ENCODE results near the gene BCKDK.
"Not testable (repeated sequence)": the region's sequence is repeated elsewhere in the genome, so short reads cannot be mapped to it uniquely, and the experiment has no call there.

The BCKDK gene

DNA sequence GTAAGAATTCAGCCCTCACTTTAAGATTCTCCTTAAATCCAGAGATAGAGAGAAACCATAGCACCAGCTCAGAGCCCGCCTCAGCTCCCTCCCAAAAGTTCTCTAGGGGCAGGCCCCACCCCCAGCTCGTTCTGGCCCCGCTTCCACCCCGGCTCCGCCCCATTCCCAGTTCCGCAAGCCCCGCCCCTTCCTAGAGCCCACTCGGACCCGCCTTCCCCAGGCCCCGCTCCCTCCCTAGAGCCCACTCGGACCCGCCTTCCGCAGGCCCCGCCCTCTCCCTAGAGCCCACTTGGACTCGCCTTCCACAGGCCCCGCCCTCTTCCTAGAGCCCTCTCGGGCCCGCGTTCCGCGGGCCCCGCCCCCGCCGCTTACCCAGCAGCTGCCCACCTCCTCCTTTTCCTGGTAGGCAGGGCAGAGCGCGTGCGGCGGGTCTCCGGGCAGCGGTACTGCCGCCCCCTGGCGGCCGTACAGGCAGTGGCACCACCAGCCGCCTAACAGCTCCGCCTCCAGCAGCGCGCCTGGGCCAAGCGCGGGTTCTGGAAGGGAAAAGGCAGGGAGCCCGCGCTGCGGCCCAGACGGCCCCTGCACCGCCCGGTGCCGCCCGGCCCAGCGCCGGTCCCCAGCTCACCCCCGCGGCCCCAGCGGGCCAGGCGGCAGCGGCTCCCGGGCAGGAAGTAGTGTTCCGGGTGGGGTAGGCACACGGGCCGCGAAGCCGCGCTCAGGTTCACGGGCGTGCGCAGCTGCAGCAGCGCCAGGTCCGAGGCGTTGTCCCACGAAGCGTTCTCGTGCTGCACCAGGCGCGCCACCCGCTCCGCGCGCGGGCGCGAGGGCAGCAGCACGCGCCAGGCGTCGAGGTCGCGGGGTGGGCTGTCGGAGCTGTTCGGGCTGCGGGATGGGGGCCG is 34.2 kb downstream of the BCKDK start:
- peak; percentile 89 for DNase-seq (ENCODE audit: low read depth)

DNA sequence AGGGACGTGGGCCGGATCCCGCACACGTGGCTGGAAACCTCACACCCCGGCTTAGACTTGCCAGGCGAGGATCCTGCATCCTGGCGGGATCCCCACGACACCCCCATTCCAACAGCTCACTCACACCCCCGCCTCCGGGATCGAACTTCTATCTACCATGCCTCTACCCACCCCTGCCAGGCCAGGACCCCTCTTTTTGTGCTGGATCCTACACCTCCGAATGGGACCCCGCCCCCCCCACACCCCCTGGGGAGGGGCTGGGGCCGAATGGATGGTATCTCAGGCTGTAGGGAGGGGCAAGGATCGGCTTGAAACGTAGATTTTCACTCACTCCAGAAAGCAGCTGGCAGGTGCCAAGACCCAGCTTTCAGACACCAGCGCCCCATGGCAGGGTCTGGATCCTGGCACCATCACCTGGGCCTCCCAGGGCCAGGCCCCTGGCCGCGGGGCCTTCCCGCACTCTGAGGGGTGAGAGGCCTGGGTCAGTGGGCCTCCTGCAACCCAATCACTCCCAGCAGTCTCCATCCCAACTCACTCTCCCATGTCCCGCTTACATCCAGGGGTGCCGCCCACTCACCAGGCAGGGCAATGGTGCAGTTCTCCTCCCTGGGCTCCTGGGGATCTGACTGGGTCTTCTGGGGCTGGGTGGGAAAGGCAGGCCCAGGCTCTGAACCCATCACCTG is 35.0 kb downstream of the BCKDK start:
- no peak for DNase-seq (ENCODE audit: low read depth)

- DNase-seq (ENCODE audit: low read depth) = no peak
Observed at GRCh38 chr16:31143694-31144148, 35.5 kb downstream of the BCKDK start.

DNA sequence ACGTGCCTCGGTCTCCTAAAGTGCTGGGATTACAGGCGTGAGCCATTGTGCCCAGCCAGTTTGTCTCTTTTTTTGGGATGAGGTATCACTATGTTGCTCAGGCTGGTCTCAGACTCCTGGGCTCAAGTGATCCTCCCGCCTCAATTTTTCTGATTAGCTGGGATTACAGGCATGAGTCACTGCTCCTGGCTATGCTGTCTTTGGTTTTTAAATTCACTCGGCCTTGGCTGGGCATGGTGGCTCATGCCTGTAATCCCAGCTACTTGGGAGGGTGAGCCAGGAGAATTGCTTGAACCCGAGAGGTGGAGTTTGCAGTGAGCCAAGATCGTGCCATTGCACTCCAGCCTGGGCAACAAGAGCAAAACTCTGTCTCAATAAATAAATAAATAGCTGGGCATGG is 36.2 kb downstream of the BCKDK start:
- not testable (repeated sequence) for DNase-seq (ENCODE audit: low read depth)

- DNase-seq (ENCODE audit: low read depth) = no peak
Observed at GRCh38 chr16:31145398-31145990, 37.3 kb downstream of the BCKDK start.

DNA sequence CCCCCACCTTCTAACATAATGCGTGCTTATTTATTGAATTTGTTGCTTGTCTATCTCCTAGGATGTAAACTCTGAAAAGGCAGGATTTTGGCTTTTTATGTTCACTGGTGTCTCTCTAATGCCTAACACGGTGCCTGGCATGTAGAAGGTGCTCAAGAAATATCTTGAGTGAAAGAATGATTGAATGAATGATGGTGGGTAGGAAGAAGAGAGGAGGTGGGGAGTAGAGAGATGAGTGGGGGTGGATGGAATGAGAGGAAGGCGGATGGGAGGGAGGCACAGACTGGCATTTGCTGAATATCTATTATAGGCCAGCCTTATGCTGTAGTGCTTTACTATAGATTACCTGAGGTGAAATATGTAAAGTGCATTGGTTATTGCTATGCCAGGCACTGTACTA is 39.4 kb downstream of the BCKDK start:
- no peak for DNase-seq (ENCODE audit: low read depth)

DNA sequence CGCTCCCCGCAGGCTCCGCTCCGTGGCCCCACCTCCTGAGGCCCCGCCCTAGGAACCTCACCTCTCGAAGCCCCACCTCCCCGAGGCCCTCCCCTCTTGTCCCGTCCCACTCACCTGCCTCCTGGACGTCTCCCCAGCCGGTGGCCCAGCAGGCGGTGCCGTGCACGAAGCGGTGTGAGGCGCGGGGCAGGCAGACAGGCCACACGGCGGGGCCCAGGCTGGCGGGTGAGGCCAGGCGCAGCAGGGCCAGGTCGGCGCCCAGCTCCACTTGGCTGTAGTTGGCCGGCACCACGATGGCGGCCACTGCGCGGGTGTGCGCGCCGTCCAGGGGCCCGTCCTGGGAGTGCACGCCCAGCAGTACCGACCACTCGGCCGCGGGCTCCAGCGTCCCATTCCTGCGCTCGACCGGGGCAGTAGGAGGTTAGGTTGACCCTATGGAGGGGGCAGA is 40.1 kb downstream of the BCKDK start:
- DNase-seq (ENCODE audit: low read depth) = no peak

DNA sequence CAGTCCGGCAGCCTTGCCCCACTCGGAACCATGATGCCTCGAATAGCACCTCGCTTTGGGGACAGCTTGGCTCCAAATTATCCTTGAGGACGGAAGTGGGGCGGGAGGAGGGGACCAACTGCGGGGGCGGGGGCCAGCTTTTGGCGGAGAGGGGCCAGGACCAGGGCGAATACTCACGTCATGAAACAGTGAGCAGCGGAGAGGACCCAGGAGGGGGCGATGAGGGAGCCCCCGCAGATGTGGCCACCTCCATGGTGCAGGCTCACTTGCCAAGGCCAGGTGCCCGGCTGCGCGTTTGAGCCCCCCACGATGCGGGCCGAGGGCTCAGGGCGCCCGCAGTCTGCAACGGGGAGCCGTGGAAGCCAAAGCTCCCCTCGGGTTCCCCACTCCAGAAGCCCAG is 40.7 kb downstream of the BCKDK start:
- no peak for DNase-seq (ENCODE audit: low read depth)

DNA sequence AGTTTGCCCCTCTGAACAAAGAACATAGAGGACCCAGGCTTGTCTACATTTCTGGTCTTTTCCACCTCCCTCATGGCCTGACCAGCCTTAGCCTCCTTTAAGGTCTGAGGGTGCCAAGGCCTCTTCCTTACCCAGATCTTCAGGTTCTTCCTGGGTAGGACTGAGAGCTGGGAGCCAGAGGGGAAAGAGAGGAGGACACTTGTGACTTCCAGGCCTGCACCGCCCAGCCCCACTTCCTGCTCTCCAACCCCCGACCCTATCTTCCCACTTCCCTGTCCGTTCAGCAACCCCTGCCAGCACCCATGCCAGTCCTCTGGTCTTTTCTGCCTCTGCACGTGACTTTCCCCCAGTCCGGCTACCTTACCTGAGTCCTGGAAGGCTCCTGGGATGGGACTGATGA is 41.1 kb downstream of the BCKDK start:
- DNase-seq (ENCODE audit: low read depth) = no peak

GRCh38 chr16:31149894-31150890 is 42.0 kb downstream of the BCKDK start, which contains the start of gene PRSS36:
Gene PRSS36, minus strand, starts transcription at chr16:31150066. Its CDS starts 31 bp downstream, at chr16:31150035.
- no peak for DNase-seq (ENCODE audit: low read depth)

GRCh38 chr16:31150976-31151375 is 42.8 kb downstream of the BCKDK start:
- DNase-seq (ENCODE audit: low read depth) = not testable (repeated sequence)

GRCh38 chr16:31157136-31157535 is 49.0 kb downstream of the BCKDK start:
- no peak for DNase-seq (ENCODE audit: low read depth)

All from stimulated activated CD8-positive, alpha-beta memory T cell treated with anti-CD3 and anti-CD28 coated beads, Interleukin-15, amount 100 ng/mL, for 24 hours (primary cell).